Lower lobe of right lung (tissue), 2 donors: ENCODE measurements around the gene BPIFB1. TPM values are rescaled to one million over a fixed set of nuclear protein-coding genes. Genes with fewer than 3 reads are reported as not detected.

Experiments
- ATAC-seq, 2 donors: fragments of 200-7000 bp; cut with Tn5 transposase; one replicate each; pipeline ENCODE4 v1.9.1; 2020 to 2022; ENCODE audit warnings: mild to moderate bottlenecking in 2 of 2, moderate library complexity in 2 of 2
- DNase-seq: peaks from one replicate; pipeline ENCODE4 v3.0.0-alpha.2; 2020
- H3K27ac ChIP-seq: fragments of 200-600 bp; one replicate; pipeline ENCODE4 v1.8.0; 2022
- H3K27me3 ChIP-seq: fragments of 200-600 bp; one replicate; pipeline ENCODE4 v1.8.0; 2022; ENCODE audit warnings: low read depth
- H3K36me3 ChIP-seq: fragments of 200-600 bp; one replicate; pipeline ENCODE4 v1.8.0; 2022; ENCODE audit warnings: mild to moderate bottlenecking
- H3K4me1 ChIP-seq: fragments of 200-600 bp; one replicate; pipeline ENCODE4 v1.8.0; 2022
- H3K4me3 ChIP-seq: fragments of 200-600 bp; one replicate; pipeline ENCODE4 v1.8.0; 2022; ENCODE audit warnings: mild to moderate bottlenecking
- H3K9me3 ChIP-seq: fragments of 200-600 bp; one replicate; pipeline ENCODE4 v1.8.0; 2022
- CTCF ChIP-seq: fragments of 200-600 bp; IDR thresholded peaks from one replicate; pipeline ENCODE4 v1.8.0; 2022; ENCODE audit warnings: antibody characterized with exemption, mild to moderate bottlenecking
- intact Hi-C: fragments of 100-400 bp; cut with DNase I; formaldehyde crosslinking; loops from one replicate; pipeline ENCODE4 v1.11.0; 2022
- total RNA-seq: library from RNA; stranded (reverse); fragmentation: NEBNext Ultra II Directional; extraction: Animal tissue kit (Norgen Biotek cat#: 25700); gene quantifications from one replicate; pipeline ENCODE4 v1.2.1, GENCODE V29; 2021
- donor health status: DM: no; HTN: yes; CAD: no; lungs with severe emphysema.

BPIFB1 gene
- total RNA-seq, 1 donor from 2014 or later = 263 TPM

DNA sequence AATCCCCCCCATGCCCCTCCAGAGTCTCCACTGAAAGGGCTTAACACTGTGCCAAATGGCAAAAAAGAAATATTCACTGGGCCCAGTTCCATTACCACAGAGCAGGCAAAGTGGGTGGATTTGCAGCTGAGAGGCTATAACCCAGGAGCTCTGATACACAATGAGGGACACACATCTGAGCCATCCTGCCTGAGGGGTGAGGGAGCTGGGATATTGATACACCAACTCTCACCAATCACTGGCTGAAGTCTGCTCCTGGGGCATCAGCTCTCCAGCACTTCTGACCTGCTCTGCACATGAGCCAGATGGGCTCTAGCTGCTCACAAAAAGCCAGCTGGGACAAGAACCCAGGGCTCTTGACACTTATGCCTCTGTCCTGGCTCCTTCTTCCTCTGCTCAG is 4.9 kb downstream of the BPIFB1 start:
- no peaks in the 10 kb centered on the region for H3K4me1 ChIP-seq
- H3K9me3 ChIP-seq = no peaks in the 10 kb centered on the region
- H3K27ac ChIP-seq = no peak overlapping the region
- no peak overlapping the region for H3K4me3 ChIP-seq
- DNase-seq = no peak
- H3K27me3 ChIP-seq = peaks cover 12% of the 10 kb centered on the region
- intact Hi-C loops = no loop called here
- no peak for TF ChIP-seq CTCF
- no peaks in the 10 kb centered on the region for H3K36me3 ChIP-seq
- ATAC-seq = no peak

DNA sequence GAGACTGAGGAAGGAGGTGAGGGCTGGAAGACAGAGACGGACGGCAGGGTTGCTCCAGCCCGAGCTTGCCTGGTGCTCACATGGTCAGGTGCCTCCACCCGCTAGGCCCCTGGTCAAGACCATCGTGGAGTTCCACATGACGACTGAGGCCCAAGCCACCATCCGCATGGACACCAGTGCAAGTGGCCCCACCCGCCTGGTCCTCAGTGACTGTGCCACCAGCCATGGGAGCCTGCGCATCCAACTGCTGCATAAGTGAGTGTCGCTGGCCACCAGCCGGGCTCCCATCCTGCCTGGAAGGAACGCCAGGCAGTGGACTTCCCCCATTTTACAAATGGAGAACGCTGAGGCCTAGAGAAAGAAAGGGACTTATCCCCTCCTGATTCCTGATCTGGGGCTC is 7.8 kb downstream of the BPIFB1 start:
- Histone ChIP-seq H3K36me3 (no peaks in the 10 kb centered on the region), H3K9me3 (no peaks in the 10 kb centered on the region), H3K27ac (no peak overlapping the region), H3K27me3 (peaks cover 9% of the 10 kb centered on the region), H3K4me1 (no peaks in the 10 kb centered on the region), H3K4me3 (no peak overlapping the region)
- no peak for TF ChIP-seq CTCF
- DNase-seq = no peak
- intact Hi-C loops = no loop called here
- ATAC-seq = no peak

DNA sequence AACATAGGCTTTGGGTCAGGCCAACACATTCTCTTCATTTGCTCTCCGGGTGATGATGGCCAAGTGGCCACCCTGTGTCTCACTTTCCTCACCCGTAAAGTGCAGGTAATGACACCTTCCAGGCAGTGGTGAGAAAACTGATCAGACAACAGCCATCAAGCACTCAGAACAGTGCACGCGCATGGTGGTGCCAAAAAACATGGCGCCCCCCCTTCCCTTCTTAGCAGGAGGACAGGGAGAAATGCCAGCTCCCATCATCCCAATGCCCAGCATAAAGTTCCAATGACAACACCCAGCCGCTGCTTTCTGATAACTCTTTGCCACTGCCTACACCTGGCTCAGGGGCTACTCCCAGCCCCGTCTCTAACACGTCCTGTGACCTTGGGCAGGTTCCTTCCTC is 8.4 kb downstream of the BPIFB1 start:
- no peak overlapping the region for H3K4me3 ChIP-seq
- no peak for TF ChIP-seq CTCF
- intact Hi-C loops = no loop called here
- DNase-seq (no peak), ATAC-seq (no peak)
- H3K27me3 ChIP-seq = peaks cover 9% of the 10 kb centered on the region
- no peaks in the 10 kb centered on the region for H3K4me1 ChIP-seq
- no peaks in the 10 kb centered on the region for H3K36me3 ChIP-seq
- no peak overlapping the region for H3K27ac ChIP-seq
- H3K9me3 ChIP-seq = no peaks in the 10 kb centered on the region

GRCh38 chr20:33291830-33292355 is 8.9 kb downstream of the BPIFB1 start:
- intact Hi-C loops = no loop called here
- ATAC-seq = peak; percentile 79 to 81
- TF ChIP-seq CTCF = peak; percentile 85

DNA sequence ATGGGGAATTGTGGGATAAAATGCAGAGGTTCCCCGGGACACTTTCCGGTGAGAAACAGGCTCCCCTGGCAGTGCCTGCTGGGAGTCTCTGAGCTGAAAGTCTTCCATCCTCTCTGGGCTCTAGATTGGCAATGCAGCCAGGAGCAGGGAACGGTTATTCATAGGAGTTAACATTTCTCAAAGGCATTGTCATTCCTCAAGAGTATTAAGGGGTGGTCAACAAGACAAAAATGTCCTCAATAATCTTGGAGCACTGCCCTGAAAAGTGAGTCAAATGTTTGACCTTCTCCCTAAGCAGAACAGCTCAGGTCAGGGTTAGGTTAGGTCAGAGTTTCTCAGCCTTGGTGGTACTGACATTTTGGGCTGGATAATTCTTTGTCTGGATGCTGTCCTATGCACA is 13.2 kb downstream of the BPIFB1 start:
- H3K27me3 ChIP-seq = peaks cover 12% of the 10 kb centered on the region
- ATAC-seq = no peak

More at GRCh38 chr20:33291830-33292355, 8.9 kb downstream of the BPIFB1 start:
- no peak overlapping the region for H3K27ac ChIP-seq
- no peak overlapping the region for H3K4me3 ChIP-seq
- H3K9me3 ChIP-seq = no peaks in the 10 kb centered on the region
- peak; percentile 68 for DNase-seq
- H3K4me1 ChIP-seq = no peaks in the 10 kb centered on the region
- H3K27me3 ChIP-seq = peaks cover 9% of the 10 kb centered on the region
- H3K36me3 ChIP-seq = no peaks in the 10 kb centered on the region

More for the DNA sequence above, 13.2 kb downstream of the BPIFB1 start:
- Histone ChIP-seq H3K9me3 (no peaks in the 10 kb centered on the region), H3K27ac (no peak overlapping the region), H3K4me3 (no peak overlapping the region), H3K4me1 (peaks cover 4% of the 10 kb centered on the region), H3K36me3 (no peaks in the 10 kb centered on the region)
- no peak for TF ChIP-seq CTCF
- no peak for DNase-seq
- intact Hi-C loops = no loop called here
